ENCODE measurements around the gene NTNG2. TPM values are rescaled to one million over a fixed set of nuclear protein-coding genes. Genes with fewer than 3 reads are reported as not detected.

The NTNG2 gene, protein sequence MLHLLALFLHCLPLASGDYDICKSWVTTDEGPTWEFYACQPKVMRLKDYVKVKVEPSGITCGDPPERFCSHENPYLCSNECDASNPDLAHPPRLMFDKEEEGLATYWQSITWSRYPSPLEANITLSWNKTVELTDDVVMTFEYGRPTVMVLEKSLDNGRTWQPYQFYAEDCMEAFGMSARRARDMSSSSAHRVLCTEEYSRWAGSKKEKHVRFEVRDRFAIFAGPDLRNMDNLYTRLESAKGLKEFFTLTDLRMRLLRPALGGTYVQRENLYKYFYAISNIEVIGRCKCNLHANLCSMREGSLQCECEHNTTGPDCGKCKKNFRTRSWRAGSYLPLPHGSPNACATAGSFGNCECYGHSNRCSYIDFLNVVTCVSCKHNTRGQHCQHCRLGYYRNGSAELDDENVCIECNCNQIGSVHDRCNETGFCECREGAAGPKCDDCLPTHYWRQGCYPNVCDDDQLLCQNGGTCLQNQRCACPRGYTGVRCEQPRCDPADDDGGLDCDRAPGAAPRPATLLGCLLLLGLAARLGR
- total RNA-seq (2022; extraction: Qiagen RNA extraction; ENCODE audit: low read depth), result 1.2 to 4.8 TPM (median 3.1 TPM) in 5 replicates

GRCh38 chr9:132161743-132162184 lies at the start of gene NTNG2:
Gene NTNG2, plus strand, starts transcription at chr9:132162058. Its CDS starts 4,774 bp downstream, at chr9:132166832.

Other genes with a start within 250 kb of the NTNG2 start
- 29.3 to 35.4 TPM (median 33.5 TPM) in 5 replicates for gene MED27, start 82.2 kb upstream of the NTNG2 start, total RNA-seq (2022; extraction: Qiagen RNA extraction; ENCODE audit: low read depth)
- 18.7 to 22.2 TPM (median 20.9 TPM) in 5 replicates for gene SETX, start 192.9 kb downstream of the NTNG2 start, total RNA-seq (2022; extraction: Qiagen RNA extraction; ENCODE audit: low read depth)
- gene TTF1, start 244.8 kb downstream of the NTNG2 start, total RNA-seq (2022; extraction: Qiagen RNA extraction; ENCODE audit: low read depth), result 12.5 to 20.8 TPM (median 14.3 TPM) in 5 replicates
- gene CFAP77, start 248.2 kb downstream of the NTNG2 start, total RNA-seq (2022; extraction: Qiagen RNA extraction; ENCODE audit: low read depth), result not detected in 5 replicates

Data from A549 treated with ZK216348 at 1 μM for 4 hours (cell line).